ENCODE results near the gene TMPRSS3.

Gene TMPRSS3

DNA sequence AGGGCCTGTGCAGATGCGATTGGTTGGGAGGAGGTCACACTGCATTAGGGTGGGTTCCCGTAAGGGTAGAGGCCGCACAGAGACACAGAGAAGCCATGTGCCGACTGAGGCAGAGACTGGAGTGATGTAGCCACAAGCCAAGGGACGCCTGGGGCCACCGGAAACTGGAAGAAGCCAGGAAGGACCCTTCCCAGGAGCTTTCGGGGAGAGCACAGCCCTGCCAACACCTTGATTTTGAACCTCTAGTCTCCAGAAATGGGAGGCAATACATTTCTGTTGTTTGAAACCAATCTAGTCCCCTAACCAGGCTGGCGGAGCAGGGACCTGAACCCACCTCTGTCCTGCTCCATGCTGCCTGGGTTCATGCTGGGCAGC lies 18.7 kb upstream of the TMPRSS3 start:
- FAIRE-seq = no peak
- TF ChIP-seq, protein P1, sequence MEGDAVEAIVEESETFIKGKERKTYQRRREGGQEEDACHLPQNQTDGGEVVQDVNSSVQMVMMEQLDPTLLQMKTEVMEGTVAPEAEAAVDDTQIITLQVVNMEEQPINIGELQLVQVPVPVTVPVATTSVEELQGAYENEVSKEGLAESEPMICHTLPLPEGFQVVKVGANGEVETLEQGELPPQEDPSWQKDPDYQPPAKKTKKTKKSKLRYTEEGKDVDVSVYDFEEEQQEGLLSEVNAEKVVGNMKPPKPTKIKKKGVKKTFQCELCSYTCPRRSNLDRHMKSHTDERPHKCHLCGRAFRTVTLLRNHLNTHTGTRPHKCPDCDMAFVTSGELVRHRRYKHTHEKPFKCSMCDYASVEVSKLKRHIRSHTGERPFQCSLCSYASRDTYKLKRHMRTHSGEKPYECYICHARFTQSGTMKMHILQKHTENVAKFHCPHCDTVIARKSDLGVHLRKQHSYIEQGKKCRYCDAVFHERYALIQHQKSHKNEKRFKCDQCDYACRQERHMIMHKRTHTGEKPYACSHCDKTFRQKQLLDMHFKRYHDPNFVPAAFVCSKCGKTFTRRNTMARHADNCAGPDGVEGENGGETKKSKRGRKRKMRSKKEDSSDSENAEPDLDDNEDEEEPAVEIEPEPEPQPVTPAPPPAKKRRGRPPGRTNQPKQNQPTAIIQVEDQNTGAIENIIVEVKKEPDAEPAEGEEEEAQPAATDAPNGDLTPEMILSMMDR (IDR thresholded peaks at IDR 0.05; ENCODE audit: insufficient read depth, missing control alignments) = no peak

DNA sequence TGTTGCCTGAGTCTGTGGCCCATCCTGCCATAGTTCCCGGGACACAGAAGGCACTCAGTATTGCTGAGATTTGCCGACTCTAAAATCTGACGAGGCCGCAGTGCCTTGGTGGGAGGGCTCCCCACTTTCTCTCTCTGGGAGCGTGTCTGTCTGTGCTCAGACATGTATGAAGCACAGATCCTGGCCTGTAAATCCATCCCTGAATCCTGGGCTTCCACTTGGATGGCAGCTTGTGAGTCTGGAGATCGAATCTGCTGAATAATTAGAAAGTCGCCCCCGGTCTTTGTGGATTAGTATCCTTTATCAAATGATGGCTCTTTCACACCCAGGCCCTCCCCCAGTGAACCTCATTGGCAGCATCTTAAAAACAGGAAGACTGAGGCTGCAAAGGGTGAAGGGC lies 18.2 kb upstream of the TMPRSS3 start:
- FAIRE-seq (no peak), DNase-seq (ENCODE audit: insufficient read length, low spot score) (no peak)
- TF ChIP-seq, protein P1 (IDR thresholded peaks at IDR 0.05; ENCODE audit: insufficient read depth, missing control alignments) = no peak

More for the DNA sequence above, 18.7 kb upstream of the TMPRSS3 start:
- DNase-seq (ENCODE audit: insufficient read length, low spot score) = no peak

DNA sequence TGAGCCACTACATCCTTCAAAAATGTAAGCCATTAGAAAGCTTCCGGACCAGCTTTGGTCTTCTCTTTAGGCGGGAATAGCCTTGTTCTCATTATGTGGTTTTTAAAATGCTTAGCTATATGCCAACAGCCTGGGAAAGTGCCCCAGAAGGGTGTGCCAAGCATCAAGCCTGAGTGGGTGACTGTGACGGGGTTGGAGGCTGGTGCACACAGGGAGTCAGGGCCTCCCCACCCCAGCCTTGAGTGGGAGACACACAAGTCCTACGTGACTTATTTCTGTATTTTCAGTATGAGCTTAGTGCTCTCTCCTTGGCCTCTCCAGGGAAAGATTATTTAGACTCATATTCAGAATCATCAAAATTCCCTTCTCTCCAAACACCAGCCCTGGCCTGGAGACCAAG lies 17.6 kb upstream of the TMPRSS3 start:
- no peak for FAIRE-seq
- TF ChIP-seq, protein P1 (IDR thresholded peaks at IDR 0.05; ENCODE audit: insufficient read depth, missing control alignments) = no peak
- no peak for DNase-seq (ENCODE audit: insufficient read length, low spot score)

DNA sequence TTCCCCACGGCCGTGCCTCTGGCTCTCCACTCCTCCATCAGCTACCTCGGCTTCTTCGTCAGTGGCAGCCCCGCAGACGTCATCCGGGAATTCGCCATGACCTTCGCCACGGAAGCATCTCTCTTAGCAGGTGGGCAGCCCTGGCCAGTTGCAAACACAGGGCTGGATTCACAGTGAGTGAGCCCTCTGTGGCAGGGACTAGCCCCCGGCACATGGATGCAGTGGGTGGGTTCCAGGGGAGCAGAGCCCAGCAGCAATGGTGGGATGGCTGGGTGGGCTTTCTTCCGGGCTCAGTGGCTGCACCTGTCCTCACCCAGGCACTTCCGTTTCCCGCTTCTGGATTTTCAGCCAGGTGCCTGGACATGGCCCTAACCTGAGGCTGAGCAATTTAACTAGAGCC lies 17.2 kb upstream of the TMPRSS3 start:
- FAIRE-seq = no peak
- TF ChIP-seq, protein P1 (IDR thresholded peaks at IDR 0.05; ENCODE audit: insufficient read depth, missing control alignments) = no peak
- DNase-seq (ENCODE audit: insufficient read length, low spot score) = no peak

DNA sequence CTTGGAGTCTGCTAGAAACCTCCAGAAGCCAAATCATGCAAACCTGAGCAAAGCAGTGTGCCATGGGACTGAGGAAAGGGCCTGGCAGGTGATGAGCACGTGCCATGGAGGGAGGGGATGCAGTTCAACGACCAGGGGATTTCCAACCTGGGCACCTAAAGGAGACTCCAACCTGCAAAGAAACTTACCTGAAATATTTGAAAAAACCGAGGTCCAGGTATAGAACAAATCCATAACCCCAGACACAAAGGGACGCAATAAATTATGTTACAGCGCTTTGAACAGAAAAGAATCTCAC lies 16.7 kb upstream of the TMPRSS3 start:
- TF ChIP-seq, protein P1 (IDR thresholded peaks at IDR 0.05; ENCODE audit: insufficient read depth, missing control alignments) = no peak
- no peak for DNase-seq (ENCODE audit: insufficient read length, low spot score)
- FAIRE-seq = no peak

DNA sequence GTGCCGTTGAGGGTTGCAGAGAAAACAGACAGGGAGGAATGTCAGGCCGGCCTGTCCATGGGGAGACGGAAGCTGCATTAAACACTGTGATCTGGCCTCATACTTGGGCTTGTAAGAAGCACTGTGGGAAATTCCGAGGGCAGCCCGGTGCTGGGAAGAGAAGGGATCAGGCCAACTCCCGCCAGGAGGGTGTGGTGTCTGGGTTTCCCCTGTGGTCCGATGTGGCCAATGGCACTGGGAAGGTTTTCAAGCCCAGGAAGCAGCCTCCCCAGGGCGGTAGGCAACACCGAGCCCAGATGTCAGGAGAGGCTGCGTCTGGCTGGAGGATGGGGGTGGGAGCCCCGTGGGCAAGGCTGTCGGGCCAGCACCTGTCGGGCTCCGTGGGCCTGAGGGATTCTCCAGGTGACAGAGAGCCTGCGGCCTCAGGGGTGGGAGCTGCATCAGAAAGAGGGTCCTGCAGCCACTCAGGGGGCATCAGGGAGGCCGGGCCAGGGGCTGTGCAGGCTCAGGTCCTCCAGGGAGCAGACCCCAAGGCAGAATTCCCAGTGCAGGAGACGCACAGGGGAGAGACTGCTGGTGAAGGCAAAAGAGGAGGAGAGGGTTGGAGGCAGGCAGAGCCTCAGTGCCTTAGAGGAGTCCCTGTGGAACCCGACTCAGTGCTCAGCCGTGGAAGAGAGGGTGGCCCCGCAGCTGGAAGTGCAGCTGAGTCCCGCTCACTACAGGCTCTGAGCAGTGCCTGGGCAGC lies 16.2 kb upstream of the TMPRSS3 start:
- DNase-seq (ENCODE audit: insufficient read length, low spot score) (no peak), FAIRE-seq (no peak)
- TF ChIP-seq, protein P1 (IDR thresholded peaks at IDR 0.05; ENCODE audit: insufficient read depth, missing control alignments) = no peak

DNA sequence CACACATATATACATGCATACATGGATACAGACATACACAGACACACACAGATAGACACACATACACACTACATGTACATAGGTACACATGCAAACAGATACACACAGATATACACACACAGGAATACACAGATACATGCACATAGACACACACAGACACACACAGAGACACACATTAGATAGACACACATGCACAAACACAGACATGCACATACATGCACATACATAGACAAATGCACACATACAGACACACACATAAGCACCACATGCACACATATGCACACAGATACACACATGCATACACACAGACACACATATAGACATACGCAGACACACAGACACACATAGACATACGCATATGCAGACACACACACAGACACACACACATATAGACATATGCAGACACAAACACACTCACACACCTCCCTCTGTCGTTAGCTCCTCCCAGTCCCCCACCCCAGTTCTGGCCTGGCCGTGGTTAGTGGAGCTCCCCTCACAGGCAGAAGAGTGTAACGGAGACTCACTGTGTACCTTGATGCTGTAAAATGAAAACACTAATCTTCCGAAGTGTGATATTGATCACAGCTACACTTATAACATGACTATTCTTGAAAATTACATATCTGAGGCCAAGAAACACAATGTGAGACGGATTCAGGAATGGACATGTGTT lies 15.5 kb upstream of the TMPRSS3 start:
- no peak for DNase-seq (ENCODE audit: insufficient read length, low spot score)
- TF ChIP-seq, protein P1 (IDR thresholded peaks at IDR 0.05; ENCODE audit: insufficient read depth, missing control alignments) = peak; percentile 10
- no peak for FAIRE-seq
